DMS79 (cell line): ENCODE data around the gene LIPE.

Source experiments
- DNase-seq: peaks from one replicate; lab custom pipeline; 2025; lab: John Stamatoyannopoulos, UW

The LIPE gene

GRCh38 chr19:42412661-42413076 is 14.5 kb downstream of the LIPE start:
- DNase-seq: no peak

GRCh38 chr19:42412227-42412626 is 15.0 kb downstream of the LIPE start:
- no peak for DNase-seq

GRCh38 chr19:42411581-42412178 is 15.5 kb downstream of the LIPE start:
- no peak for DNase-seq

- no peak for DNase-seq
Observed at GRCh38 chr19:42410371-42410770, 16.8 kb downstream of the LIPE start.

- DNase-seq: no peak
Observed at GRCh38 chr19:42409477-42409876, 17.7 kb downstream of the LIPE start.

GRCh38 chr19:42407816-42408175 is 19.4 kb downstream of the LIPE start:
- no peak for DNase-seq

GRCh38 chr19:42407085-42407815 is 19.9 kb downstream of the LIPE start:
- no peak for DNase-seq

GRCh38 chr19:42406111-42406510 is 21.1 kb downstream of the LIPE start:
- DNase-seq: no peak

- no peak for DNase-seq
Observed at GRCh38 chr19:42403586-42403985, 23.6 kb downstream of the LIPE start.

GRCh38 chr19:42402376-42403116 is 24.6 kb downstream of the LIPE start:
- DNase-seq: peak; percentile 51

GRCh38 chr19:42401365-42402303 is 25.6 kb downstream of the LIPE start:
- DNase-seq: peak; percentile 70

- no peak for DNase-seq
Observed at GRCh38 chr19:42400404-42400803, 26.8 kb downstream of the LIPE start.

GRCh38 chr19:42397263-42398166 is 29.7 kb downstream of the LIPE start:
- DNase-seq: no peak

GRCh38 chr19:42396381-42397262 is 30.6 kb downstream of the LIPE start:
- DNase-seq: peak; percentile 97

- DNase-seq: no peak
Observed at GRCh38 chr19:42394751-42395150, 32.4 kb downstream of the LIPE start.

GRCh38 chr19:42392165-42392564 is 35.0 kb downstream of the LIPE start:
- DNase-seq: no peak

GRCh38 chr19:42389899-42390298 is 37.3 kb downstream of the LIPE start, which contains the start of gene CNFN:
TSS of gene CNFN (minus strand) at chr19:42390297. CDS start at chr19:42389037, 1,260 bp downstream.
- no peak for DNase-seq

GRCh38 chr19:42388851-42389489 is 38.2 kb downstream of the LIPE start:
- no peak for DNase-seq

- peak; percentile 62 for DNase-seq
Observed at GRCh38 chr19:42386974-42387707, 40.0 kb downstream of the LIPE start.
